ENCODE data around the gene DNAH6. TPM values are rescaled to one million over a fixed set of nuclear protein-coding genes. Genes with fewer than 3 reads are reported as not detected.

Gene DNAH6
- total RNA-seq, 1 experiment from 2014 or later = 0.02 TPM

- no peak for DNase-seq (ENCODE audit: low spot score)
Measured at GRCh38 chr2:84690225-84690624, 173.9 kb downstream of the DNAH6 start.

- no peak for DNase-seq (ENCODE audit: low spot score)
Measured at GRCh38 chr2:84694088-84694622, 177.9 kb downstream of the DNAH6 start.

- DNase-seq (ENCODE audit: low spot score) = no peak
Measured at GRCh38 chr2:84697895-84698294, 181.6 kb downstream of the DNAH6 start.

DNA sequence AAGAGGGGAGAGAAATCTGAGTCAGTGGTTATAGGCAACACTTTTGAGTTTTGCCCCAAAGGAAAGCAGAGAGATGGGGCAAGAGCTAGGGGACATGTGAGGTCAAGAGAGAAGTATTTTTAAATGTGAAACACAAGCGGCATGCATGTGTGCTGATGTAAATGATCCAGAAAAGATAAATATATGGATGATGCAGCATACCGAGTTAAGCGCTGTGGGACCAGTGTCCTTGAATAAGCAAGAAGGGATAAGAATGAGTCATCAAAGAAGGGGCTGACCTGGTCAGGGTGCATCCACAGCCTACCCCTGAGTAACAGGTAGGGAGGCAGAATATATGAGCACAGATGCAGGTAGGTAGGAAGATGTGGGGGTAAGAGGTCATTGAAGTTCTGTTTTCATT is 183.7 kb downstream of the DNAH6 start:
- no peak for DNase-seq (ENCODE audit: low spot score)

- DNase-seq (ENCODE audit: low spot score) = no peak
Measured at GRCh38 chr2:84701880-84702279, 185.6 kb downstream of the DNAH6 start.

DNA sequence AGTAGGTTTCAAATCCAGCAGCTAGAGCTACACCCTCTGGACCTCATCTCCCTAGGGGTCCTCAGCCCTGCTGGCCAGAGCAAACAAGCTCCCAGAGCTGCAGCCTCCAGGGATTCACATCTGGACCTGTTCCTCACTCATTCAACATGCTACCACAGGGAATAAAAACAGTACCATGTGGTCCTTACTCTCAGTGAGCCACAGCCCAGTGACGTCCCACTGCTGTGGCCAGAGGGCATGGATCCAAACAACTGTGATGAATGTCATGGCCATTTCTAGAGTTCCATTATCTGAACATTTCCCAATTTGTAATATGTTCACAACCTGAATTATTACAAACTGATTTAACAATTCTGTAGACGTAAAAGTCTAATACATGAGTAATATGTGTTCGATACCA is 186.6 kb downstream of the DNAH6 start:
- DNase-seq (ENCODE audit: low spot score) = no peak

DNA sequence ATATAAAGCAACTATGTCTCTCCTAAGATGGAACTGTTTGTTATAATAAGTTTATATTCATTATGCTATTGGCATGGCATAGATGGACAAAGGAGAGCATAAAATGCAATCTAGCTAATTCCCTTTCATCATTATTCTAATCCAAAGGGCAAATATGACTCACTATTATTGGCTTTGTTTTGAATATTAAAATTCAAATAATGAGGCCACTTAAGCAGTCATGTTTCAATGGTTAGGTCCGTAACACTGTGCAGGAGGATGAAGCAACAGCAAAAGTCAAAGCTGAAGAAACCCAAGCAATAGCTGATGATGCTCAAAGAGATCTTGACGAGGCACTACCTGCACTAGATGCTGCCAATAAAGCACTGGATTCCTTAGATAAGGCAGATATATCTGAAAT is 187.5 kb downstream of the DNAH6 start:
- no peak for DNase-seq (ENCODE audit: low spot score)

DNA sequence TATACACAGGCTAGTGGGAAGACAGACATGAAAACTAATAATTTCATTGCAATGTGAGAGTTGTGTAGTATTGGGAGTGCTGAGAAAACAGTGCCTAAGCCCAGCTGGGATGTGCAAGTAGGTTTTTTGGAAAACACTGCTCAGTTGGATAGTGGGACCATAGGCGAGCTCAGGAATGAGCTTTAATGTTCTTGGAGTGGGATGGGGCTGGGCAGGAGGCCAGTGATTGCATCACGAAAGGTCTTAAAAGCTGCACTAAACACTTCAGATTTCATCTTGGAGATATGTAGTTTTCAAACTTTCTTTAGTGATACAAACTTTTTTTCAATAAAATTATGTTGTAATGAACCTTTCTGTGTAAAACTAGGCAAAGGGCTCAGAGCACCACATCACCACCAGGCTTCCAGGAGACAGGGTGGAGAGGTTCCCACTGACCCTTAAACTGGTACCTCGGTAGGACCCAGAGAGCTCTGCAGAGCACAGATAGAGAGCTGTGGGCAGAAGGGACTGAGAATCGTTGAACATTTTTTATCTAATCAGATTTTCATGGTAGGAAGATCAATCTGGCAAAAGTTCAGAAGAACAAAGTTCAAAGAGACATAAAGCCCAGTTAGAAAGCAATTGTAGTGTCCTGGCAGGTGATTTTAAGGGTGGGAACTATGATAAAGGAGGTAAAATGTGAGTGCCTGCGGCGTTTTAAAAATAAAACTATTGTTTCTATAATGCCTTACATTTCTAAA is 188.4 kb downstream of the DNAH6 start:
- DNase-seq (ENCODE audit: low spot score) = no peak

DNA sequence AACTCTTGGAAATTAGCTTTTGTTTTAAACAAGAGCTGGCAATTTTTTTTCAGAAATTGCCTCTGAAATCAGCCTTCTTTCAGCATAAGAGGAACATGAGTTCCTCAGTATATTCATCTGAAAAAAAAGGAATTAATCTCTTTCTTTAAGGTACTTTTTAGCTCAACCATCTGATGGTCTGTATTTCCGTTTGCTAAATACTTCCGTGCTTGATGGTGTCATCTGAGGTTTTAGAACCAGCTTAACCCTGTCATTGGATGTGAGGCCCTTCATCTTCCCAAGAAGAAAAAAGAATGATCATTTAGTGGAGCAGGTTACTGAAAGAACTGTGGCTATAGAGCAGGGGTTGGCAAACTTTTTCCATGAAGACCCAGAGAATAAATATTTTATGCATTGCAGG is 189.6 kb downstream of the DNAH6 start:
- DNase-seq (ENCODE audit: low spot score) = no peak

GRCh38 chr2:84708442-84708841 is 192.1 kb downstream of the DNAH6 start:
- DNase-seq (ENCODE audit: low spot score) = no peak

- no peak for DNase-seq (ENCODE audit: low spot score)
Measured at GRCh38 chr2:84711651-84712050, 195.4 kb downstream of the DNAH6 start.

DNA sequence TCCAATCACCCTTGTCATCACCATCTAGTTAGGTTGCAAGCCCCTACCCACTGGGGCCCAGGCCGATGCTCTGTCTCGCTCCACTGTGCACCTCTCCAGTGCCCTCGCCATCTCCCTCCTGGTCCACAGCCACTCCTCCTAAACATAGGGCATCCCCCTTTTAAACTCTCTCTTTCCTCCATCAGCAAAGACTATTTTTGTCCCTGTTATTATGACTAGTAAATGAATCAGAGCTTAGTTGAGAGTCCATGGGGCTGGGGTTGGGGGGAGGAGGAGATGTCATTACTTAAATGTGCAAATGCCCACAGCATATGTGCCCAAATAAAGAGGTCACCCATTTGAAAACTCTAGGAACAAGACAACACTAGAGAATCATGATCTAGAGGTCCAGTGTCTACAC is 197.1 kb downstream of the DNAH6 start:
- no peak for DNase-seq (ENCODE audit: low spot score)

GRCh38 chr2:84716564-84716963 is 200.3 kb downstream of the DNAH6 start:
- no peak for DNase-seq (ENCODE audit: low spot score)

GRCh38 chr2:84717302-84717701 is 201.0 kb downstream of the DNAH6 start:
- DNase-seq (ENCODE audit: low spot score) = no peak

DNA sequence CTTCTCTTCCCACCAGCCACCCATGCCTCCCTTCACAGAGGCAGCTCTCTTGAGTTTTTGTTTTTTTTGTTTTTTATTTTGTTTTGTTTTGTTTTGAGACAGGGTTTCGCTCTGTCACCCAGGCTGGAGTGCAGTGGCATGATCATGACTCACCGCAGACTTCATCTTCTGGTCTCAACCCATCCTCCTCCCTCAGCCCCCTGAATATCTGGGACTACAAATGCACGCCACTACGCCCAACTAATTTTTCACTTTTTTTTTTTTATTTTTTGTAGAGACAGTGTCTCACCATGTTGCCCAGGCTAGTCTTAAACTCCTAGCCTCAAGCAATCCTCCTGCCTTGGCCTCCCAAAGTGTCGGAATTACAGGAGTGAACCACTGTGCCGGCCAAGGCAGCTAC is 203.1 kb downstream of the DNAH6 start:
- DNase-seq (ENCODE audit: low spot score) = no peak

- no peak for DNase-seq (ENCODE audit: low spot score)
Measured at GRCh38 chr2:84723831-84724230, 207.5 kb downstream of the DNAH6 start.

- DNase-seq (ENCODE audit: low spot score) = no peak
Measured at GRCh38 chr2:84725717-84726116, 209.4 kb downstream of the DNAH6 start.

DNA sequence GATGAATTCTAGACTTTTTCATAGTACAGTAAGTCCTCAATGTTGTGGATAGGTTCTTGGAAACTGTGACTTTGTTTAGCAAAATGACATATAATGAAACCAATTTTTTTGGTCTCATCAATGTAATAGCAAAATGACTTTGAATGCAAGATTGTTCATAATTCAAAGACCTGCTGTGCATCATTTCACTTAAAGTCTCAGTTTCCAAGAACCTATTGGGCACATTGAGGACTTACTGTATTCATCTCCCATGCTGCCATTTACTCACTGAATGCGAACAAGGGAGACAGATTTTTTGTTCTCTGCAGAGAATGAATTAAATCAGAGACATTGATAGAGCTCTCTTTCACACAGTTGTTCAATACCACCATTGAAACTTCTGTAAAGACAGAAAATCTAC is 211.0 kb downstream of the DNAH6 start:
- no peak for DNase-seq (ENCODE audit: low spot score)

- DNase-seq (ENCODE audit: low spot score) = no peak
Measured at GRCh38 chr2:84729224-84729623, 212.9 kb downstream of the DNAH6 start.

GRCh38 chr2:84731185-84731584 is 214.9 kb downstream of the DNAH6 start:
- no peak for DNase-seq (ENCODE audit: low spot score)

DNA sequence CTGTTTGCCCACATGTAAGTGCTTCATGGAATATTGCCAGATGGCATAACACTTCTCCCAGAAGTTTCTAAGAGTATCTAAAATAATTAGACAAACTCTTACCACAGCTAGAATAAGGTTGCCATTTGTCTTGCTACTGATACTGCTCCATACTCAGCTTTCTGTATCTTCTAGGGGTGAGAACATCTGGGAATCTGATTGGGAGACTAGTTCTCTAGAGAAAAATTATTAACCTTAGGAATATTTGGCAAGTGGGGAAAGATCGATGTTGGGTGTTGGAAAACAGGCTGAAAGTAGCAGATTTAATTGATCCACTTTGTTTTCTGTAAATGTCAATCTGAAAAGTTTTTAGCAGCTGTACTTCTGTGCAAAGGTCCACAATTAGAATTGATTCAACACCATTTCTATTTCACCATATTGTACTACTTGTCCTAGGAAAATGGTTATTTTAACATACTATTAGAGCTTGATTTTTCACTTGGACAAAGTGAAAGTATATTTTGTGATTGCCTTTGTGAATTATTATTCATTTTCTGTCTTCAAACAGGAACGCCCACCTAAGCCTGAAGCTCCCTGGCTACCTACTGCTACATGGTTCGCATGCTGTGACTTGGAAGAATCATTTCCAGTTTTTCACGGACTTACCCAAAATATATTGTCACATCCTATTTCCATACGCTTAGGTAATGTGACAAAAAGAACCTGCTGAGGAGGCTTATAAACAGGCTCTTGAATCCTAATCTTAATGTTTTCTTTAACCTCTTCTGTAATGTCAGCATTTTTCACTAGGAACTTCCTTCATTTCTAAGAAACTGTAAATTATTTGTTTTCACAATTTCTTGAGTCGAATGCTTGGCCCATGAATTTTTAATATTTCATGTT is 216.8 kb downstream of the DNAH6 start:
- DNase-seq (ENCODE audit: low spot score) = no peak

DNA sequence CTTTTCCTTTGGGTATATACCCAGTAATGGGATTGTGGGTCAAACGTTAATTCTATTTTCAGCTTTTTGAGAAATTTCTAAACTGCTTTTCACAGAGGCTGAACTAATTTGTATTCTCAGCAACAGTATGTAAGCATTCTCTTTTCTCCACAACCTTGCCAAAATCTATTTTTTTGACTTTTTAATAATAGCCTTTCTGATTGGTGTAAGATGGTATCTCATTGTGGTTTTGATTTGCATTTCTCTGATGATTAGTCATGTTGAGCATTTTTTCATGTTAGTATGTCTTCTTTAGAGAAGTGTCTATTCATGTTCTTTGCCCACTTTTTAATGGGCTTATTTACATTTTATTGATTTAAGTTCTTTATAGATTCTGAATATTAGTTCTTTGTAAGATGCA is 219.1 kb downstream of the DNAH6 start:
- no peak for DNase-seq (ENCODE audit: low spot score)
